IgD-negative memory B cell (primary cell): ENCODE data around the gene LRP8. TPM values are rescaled to one million over a fixed set of nuclear protein-coding genes. Genes with fewer than 3 reads are reported as not detected.

ENCODE experiments used
- H3K27ac Mint-ChIP-seq, 3 donors: one replicate each; pipeline ENCODE4 v1.8.0; 2020 to 2022; ENCODE audit warnings: mild to moderate bottlenecking in 3 of 3, mixed read lengths in 3 of 3, moderate library complexity in 1 of 3
- H3K27me3 Mint-ChIP-seq: one replicate; pipeline ENCODE4 v1.8.0; 2021; ENCODE audit warnings: mixed read lengths
- H3K36me3 Mint-ChIP-seq: one replicate; pipeline ENCODE4 v1.8.0; 2020; ENCODE audit warnings: mild to moderate bottlenecking, mixed read lengths
- H3K4me1 Mint-ChIP-seq, 3 donors: one replicate each; pipeline ENCODE4 v1.8.0; 2020 to 2022; ENCODE audit warnings: mixed read lengths in 3 of 3, mild to moderate bottlenecking in 1 of 3
- H3K4me3 Mint-ChIP-seq, 4 donors: one replicate each; pipeline ENCODE4 v1.8.0; 2020 to 2022; ENCODE audit warnings: mild to moderate bottlenecking in 4 of 4, mixed read lengths in 4 of 4, moderate library complexity in 3 of 4
- H3K9me3 Mint-ChIP-seq, 3 donors: one replicate each; pipeline ENCODE4 v1.8.0; 2020 to 2021; ENCODE audit warnings: mixed read lengths in 3 of 3, mild to moderate bottlenecking in 1 of 3
- polyA plus RNA-seq: library from polyadenylated mRNA; unstranded; fragments of 300-500 nt; fragmentation: Illumina TruSeq; gene quantifications from one replicate; pipeline ENCODE4 v1.2.3, GENCODE V29; 2021

LRP8 gene
- polyA plus RNA-seq = 0.95 TPM

DNA sequence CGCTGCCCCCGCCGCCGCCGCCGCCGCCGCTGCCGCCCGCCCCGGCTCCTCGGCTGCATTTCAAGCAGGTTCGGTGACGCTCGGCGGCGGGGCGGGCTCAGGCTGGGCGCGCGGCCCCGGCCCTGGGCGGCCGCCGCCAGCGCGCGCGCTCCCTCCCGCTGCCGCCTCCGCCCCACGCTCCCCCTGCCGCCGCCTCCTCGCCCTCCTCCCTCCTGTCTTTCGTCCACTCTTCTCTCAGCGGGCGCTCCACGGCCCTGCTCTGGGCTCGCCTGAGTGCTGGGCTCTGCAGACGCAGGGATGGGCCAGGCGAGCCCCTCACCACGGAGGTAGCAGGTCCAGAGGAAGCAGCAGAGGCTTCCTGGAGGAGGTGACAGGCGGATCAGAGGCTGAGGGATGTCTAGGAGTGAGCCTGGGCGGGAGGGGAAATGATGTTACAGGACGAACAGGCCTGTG, at the start of gene LRP8:
TSS of gene LRP8 (minus strand) at position 62 of the 453 bp plus-strand sequence. CDS start 158 bp downstream, outside the sequence.
- peaks cover 7 to 14% (median 11%) of the 10 kb centered on the region in 3 donors for H3K4me1 Mint-ChIP-seq

DNA sequence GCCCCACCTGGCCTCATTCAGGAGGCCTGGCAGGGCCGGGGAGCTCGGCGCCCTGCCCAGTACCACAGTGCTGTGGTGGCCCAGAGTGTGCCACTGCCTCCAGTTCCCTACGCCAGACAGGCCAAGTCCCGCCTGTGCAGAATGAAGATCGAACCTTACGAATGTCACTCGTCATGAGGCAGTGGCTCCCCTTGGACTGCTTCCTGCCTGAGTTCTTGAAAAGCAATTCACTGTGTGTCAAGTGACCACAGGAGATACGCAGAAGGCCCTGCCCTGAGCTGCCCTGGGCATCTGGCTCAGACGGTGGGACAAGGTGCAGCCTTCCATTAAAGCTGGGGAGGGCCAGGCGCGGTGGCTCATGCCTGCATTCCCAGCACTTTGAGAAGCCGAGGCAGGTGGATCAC, 49.6 kb upstream of the LRP8 start:
- H3K9me3 Mint-ChIP-seq = no peaks in the 10 kb centered on the region
- no peaks in the 10 kb centered on the region for H3K27me3 Mint-ChIP-seq
- H3K36me3 Mint-ChIP-seq = no peaks in the 10 kb centered on the region
- no peaks in the 10 kb centered on the region for H3K4me1 Mint-ChIP-seq
- no peak overlapping the region for H3K4me3 Mint-ChIP-seq
- no peak overlapping the region for H3K27ac Mint-ChIP-seq

More for the DNA sequence above, at the start of gene LRP8:
- H3K27me3 Mint-ChIP-seq = no peaks in the 10 kb centered on the region
- no peaks in the 10 kb centered on the region for H3K36me3 Mint-ChIP-seq
- H3K9me3 Mint-ChIP-seq = no peaks in the 10 kb centered on the region
- peak within 1 kb of the TSS; percentile 93 to 98 (median 98) for H3K4me3 Mint-ChIP-seq
- H3K27ac Mint-ChIP-seq = peak within 1 kb of the TSS; percentile 67 to 91 (median 88)

DNA sequence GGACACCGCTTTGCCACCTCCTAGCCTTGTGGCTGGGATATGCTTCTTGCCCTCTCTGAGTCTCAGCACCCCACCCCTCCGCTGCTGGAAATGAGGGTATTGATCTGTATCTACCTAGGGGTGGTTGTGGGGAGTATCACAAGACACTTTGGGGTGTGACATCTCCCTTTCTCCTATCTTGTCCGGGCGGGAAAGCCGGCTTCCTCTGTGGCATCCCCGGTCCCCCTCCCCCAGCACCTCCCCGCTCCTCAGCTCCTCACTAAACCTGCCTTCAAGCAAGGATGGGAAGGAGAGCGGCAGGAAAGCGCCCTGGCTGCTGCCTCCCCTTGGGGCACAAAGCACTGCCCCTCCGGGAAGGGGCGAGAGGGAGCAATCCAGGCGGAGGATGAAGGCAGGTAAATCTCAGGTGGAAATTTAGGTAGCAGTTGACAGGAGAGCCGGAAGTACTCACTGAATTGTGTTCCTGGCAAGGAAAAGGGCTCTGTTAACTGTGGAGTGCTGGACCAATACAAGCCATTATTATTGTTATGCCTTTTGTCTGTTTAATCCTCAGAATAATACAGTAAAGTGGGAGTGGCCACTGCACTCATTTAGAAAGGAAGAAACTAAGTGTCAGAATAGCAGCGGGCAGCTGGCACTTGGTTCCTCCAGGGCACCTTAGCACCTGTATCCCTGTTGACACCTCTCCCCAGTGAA, 49.0 kb upstream of the LRP8 start:
- no peak overlapping the region for H3K4me3 Mint-ChIP-seq
- no peaks in the 10 kb centered on the region for H3K27me3 Mint-ChIP-seq
- no peaks in the 10 kb centered on the region for H3K9me3 Mint-ChIP-seq
- no peaks in the 10 kb centered on the region for H3K4me1 Mint-ChIP-seq
- no peaks in the 10 kb centered on the region for H3K36me3 Mint-ChIP-seq
- no peak overlapping the region for H3K27ac Mint-ChIP-seq

DNA sequence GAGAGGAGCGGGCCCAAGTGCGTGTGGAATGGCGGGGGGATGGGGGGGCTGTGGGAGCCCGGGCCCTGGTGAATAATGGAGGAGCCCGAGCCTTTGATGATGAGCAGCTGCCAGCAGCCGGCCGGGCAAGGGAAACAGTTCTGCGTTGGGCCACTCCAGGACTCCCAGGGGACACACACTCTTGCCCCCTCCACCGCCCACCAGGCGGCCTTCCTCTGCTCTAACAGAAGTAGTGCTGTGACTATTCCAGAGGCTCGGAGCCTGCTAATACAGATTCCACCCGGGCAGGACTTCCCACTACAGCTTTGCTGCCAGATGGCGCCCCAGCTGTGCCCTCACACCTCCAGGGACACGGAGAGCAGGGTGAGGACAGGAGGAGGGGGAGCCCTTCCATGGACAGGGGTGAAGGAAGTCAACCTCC, 48.2 kb upstream of the LRP8 start:
- H3K27ac Mint-ChIP-seq = no peak overlapping the region
- H3K27me3 Mint-ChIP-seq = no peaks in the 10 kb centered on the region
- no peaks in the 10 kb centered on the region for H3K4me1 Mint-ChIP-seq

DNA sequence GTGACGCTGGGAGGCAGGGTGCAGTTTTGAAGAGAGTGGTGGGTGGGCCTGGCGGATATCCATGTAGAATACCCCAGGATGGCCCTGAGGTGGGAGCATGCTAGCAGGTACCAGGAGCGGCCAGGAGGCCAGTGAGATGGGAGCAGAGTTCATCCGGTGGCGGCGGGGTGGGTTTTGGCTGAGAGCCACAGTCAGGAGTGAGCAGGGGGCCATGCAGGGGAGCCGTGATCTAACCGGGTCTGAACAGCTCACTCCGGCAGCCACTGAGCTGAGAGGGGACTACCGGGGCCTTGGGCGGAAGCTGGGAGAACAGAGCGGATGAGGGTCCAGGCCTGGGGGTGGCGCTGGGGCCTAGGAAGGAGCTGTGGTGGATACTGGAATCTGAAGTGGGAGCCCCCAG, 47.6 kb upstream of the LRP8 start:
- Mint-ChIP-seq H3K4me1 (no peaks in the 10 kb centered on the region), H3K27me3 (no peaks in the 10 kb centered on the region), H3K9me3 (no peaks in the 10 kb centered on the region), H3K4me3 (no peak overlapping the region), H3K27ac (no peak overlapping the region), H3K36me3 (peaks cover 1% of the 10 kb centered on the region)

More for the DNA sequence above, 48.2 kb upstream of the LRP8 start:
- no peak overlapping the region for H3K4me3 Mint-ChIP-seq
- peaks cover 1% of the 10 kb centered on the region for H3K36me3 Mint-ChIP-seq
- H3K9me3 Mint-ChIP-seq = no peaks in the 10 kb centered on the region

DNA sequence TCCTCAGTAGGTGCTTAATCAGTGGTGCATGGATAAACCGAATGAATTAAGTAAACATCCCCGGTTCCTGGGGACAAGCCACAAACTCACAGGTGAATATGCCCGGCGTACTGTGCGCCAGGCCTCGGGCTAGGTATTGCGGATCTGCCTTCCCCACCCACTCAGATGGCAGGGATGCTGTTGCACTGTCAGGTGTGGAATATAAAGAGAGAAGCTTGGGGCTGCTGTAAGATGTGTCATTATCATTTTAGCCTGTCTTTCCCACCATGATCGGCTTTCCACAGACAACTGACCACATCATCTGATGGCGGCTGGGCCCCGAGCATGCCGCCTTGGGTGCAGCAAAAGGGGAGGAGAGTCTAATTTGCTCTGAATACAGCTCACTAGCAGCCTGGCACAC, 45.4 kb upstream of the LRP8 start:
- no peak overlapping the region for H3K4me3 Mint-ChIP-seq
- H3K4me1 Mint-ChIP-seq = peaks cover under 1 to 5% (median 2%) of the 10 kb centered on the region in 3 donors
- H3K36me3 Mint-ChIP-seq = peaks cover 1% of the 10 kb centered on the region
- H3K27ac Mint-ChIP-seq = no peak overlapping the region
- H3K27me3 Mint-ChIP-seq = no peaks in the 10 kb centered on the region
- H3K9me3 Mint-ChIP-seq = no peaks in the 10 kb centered on the region

DNA sequence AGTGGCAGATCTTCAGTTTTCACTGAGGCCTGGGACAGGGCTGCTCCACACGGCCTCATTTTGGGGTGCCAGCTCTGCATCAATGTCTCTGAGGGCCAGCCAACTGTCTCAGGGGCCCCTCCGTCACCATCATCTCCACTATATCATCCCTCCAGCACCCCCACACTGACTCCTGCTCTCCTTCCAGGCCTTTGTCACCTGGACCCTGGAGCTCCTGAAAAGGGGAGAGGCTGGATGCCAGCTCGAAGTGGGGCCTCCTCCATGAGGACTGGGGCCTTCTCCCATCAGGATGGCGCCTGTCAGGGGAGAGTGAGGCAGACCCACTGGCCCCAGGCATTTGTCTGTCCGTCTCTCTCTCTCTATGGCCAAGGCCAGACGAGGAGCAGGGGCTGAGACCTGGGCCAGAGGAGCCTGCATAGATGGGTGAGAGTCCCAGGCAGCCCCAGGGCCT, 44.7 kb upstream of the LRP8 start:
- H3K27me3 Mint-ChIP-seq = no peaks in the 10 kb centered on the region

DNA sequence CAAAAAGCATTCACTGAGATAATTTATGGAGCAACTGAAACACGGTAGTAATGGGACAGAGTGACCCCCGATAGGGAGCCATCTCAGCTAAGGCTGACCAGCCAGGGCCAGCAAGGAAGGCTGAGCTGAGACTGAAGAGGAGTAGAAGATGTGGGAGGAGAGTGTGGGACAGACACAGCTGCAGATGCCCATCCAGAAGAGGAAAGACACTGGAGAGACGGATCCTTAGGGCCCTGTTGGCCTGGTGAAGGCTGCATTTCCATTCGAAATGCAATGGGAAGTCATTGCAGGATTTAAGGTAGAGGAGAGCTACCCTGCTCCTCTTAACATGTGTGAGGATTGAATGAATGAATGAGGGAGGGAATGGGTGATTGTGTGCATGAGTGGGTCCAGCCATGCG, 44.0 kb upstream of the LRP8 start:
- Mint-ChIP-seq H3K27me3 (no peaks in the 10 kb centered on the region), H3K9me3 (no peaks in the 10 kb centered on the region), H3K27ac (no peak overlapping the region), H3K36me3 (peaks cover 1% of the 10 kb centered on the region), H3K4me1 (peaks cover 7 to 14% (median 9%) of the 10 kb centered on the region in 3 donors), H3K4me3 (no peak overlapping the region)

More for the DNA sequence above, 44.7 kb upstream of the LRP8 start:
- Mint-ChIP-seq H3K36me3 (peaks cover 1% of the 10 kb centered on the region), H3K27ac (no peak overlapping the region), H3K4me3 (no peak overlapping the region), H3K9me3 (no peaks in the 10 kb centered on the region), H3K4me1 (peaks cover 7 to 9% (median 8%) of the 10 kb centered on the region in 3 donors)

DNA sequence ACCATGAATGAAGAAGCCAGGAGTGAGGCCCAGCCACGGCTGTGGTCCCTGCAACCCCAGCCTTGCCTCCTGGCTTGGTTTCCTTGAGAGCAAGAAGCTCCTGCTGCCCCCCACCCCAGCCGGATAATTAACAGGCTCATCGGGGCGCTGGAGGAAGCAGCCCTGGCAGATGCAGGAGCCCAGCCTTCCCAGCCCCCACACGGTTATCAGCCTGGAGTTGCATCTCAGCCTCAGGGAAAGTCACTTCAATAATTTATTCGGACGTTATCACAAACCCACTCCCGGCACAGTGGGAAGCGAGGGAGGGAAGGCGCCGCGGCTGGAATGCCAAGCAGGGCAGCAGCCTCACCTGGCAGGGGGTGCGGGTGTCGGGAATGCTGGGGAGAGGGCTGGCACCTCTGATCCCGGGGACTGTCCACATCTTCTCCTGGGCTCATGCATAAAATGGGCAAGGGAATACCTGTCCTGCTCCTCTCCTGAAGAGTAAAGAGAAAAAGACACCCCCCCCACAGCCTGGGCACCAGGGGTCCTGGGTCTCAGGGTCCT, 43.3 kb upstream of the LRP8 start:
- Mint-ChIP-seq H3K27me3 (no peaks in the 10 kb centered on the region), H3K27ac (no peak overlapping the region), H3K4me1 (peaks cover 7 to 16% (median 13%) of the 10 kb centered on the region in 3 donors), H3K4me3 (no peak overlapping the region), H3K9me3 (no peaks in the 10 kb centered on the region), H3K36me3 (peaks cover 1% of the 10 kb centered on the region)

DNA sequence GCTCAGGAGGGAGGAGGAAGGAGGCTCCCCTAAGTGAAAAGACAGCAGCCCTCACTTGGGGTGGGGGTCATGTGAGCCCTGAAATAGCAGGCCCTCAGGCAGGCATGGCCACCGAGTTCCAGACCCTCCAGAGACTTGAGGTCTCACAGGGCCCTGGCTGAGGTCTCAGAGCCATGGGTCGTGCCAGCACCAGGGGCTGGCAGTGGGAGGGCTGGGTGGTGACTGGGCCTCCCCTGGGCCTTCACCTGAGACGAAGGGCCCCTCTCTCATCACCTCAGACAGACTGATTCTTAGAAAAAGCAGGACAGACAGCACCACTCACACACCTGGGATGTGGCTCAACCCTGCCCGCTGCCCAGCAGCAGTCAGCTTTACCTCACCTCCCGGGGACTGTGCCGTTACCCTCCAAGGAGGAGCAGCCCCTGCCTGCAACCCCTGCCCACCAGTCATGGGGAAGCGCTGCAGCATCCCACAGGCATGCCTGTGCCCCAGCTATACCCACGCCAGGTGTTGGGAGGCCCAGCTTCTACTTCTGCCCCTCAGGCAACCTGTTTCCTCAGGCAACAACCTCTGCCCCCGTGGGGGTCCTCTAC, 42.6 kb upstream of the LRP8 start:
- H3K4me1 Mint-ChIP-seq = peaks cover 10 to 22% (median 20%) of the 10 kb centered on the region in 3 donors
- H3K27ac Mint-ChIP-seq = no peak overlapping the region
- no peak overlapping the region for H3K4me3 Mint-ChIP-seq

DNA sequence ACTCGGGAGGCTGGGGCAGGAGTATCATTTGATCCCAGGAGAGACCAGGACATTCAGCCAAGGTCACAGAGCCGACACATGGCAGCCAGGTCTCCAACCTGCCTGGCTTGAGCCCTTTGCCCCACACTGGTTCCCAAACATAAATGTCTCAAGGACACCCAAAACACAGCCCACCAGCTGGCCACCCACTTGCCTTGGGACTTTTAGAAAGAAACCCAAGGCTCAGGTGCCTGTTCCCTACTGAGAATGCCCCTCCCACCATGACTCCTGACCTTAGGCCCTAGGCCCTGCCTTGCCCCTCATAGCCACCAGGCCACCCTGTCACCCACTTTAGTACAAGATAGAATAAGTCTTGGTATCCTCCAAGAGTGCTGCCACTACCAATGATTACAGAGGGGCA, 41.9 kb upstream of the LRP8 start:
- peak overlapping the region in 1 of 3 donors; percentile 40 for H3K27ac Mint-ChIP-seq
- H3K27me3 Mint-ChIP-seq = no peaks in the 10 kb centered on the region
- H3K4me3 Mint-ChIP-seq = no peak overlapping the region
- no peaks in the 10 kb centered on the region for H3K9me3 Mint-ChIP-seq
- H3K4me1 Mint-ChIP-seq = peaks cover 16 to 25% (median 23%) of the 10 kb centered on the region in 3 donors
- H3K36me3 Mint-ChIP-seq = peaks cover 6% of the 10 kb centered on the region

More for the DNA sequence above, 42.6 kb upstream of the LRP8 start:
- Mint-ChIP-seq H3K27me3 (no peaks in the 10 kb centered on the region), H3K9me3 (no peaks in the 10 kb centered on the region), H3K36me3 (peaks cover 3% of the 10 kb centered on the region)

DNA sequence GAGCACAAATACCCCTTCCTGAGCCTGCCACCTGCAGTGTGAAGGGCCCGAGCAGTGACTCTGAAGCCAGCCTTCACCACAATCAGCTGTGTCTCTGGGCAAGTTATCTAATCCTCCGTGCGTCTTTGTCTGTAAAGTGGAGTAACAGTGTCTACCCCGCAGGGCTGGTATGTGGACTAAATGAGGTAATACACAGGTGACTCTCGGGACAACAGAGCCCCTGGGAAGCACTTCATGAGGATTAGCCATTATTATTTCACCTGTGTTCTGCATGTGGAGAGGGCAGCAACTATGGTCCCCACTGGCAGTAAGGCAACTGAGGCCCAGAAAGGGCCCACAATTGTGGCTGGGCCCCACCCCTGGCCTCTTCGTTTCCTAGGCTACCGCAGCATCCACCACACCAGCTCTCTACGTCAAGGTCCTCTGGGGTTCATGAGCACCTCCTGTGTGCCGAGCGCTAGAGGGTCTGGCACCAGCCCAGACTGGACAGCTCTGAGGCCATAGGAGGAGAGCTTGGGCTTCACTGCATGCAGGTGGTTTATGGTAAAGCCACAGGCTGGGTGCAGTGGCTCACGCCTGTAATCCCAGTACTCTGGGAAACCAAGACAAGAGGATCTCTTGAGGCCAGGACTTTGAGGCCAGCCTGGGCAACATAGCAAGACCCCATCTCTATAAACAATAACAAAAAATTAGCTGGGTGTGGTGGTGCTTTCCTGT, 41.3 kb upstream of the LRP8 start:
- Mint-ChIP-seq H3K36me3 (peaks cover 7% of the 10 kb centered on the region), H3K9me3 (no peaks in the 10 kb centered on the region), H3K4me1 (peaks cover 16 to 27% (median 26%) of the 10 kb centered on the region in 3 donors), H3K27me3 (no peaks in the 10 kb centered on the region), H3K4me3 (peak overlapping the region in 1 of 4 donors; percentile 97), H3K27ac (peak overlapping the region in 1 of 3 donors; percentile 40)

DNA sequence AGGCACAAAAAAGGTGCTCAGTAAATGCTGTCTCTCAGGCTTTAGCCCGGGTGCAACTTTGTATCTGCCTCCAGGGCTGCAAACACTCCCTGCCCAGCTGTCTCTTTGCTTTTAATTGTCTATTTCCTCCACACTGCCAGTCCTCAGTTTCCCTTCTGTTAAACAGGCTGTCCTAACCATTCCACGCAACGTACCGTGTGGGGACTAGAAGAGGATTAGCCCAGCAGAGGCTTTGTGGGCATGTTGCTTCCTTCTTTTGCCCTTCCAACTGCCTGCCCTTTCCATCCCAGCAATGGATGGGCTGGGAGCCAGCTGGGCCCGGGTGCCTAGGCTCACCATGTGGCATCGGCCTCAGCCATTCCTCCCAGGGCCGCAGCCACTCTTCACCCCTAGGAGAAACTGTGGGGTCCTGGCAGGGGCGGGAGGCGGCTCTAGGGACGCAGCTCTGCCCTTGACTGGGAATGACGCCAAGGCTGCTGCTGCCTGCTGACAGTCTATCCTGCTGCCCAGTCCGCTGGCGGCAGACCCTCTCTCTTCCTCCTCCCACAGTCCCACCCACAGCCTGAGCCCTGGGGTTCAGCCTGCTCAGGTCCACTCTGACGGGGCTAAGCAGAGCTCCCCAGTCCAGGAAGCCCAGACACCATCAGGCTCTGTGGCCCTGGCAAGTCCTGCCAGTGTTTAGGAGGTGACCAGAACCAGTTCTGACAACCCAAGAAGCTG, 40.6 kb upstream of the LRP8 start:
- Mint-ChIP-seq H3K4me1 (peaks cover 16 to 27% (median 27%) of the 10 kb centered on the region in 3 donors), H3K27me3 (no peaks in the 10 kb centered on the region), H3K9me3 (no peaks in the 10 kb centered on the region), H3K27ac (peak overlapping the region; percentile 15 to 68 (median 27)), H3K36me3 (peaks cover 7% of the 10 kb centered on the region), H3K4me3 (peak overlapping the region; percentile 85 to 97 (median 92))

DNA sequence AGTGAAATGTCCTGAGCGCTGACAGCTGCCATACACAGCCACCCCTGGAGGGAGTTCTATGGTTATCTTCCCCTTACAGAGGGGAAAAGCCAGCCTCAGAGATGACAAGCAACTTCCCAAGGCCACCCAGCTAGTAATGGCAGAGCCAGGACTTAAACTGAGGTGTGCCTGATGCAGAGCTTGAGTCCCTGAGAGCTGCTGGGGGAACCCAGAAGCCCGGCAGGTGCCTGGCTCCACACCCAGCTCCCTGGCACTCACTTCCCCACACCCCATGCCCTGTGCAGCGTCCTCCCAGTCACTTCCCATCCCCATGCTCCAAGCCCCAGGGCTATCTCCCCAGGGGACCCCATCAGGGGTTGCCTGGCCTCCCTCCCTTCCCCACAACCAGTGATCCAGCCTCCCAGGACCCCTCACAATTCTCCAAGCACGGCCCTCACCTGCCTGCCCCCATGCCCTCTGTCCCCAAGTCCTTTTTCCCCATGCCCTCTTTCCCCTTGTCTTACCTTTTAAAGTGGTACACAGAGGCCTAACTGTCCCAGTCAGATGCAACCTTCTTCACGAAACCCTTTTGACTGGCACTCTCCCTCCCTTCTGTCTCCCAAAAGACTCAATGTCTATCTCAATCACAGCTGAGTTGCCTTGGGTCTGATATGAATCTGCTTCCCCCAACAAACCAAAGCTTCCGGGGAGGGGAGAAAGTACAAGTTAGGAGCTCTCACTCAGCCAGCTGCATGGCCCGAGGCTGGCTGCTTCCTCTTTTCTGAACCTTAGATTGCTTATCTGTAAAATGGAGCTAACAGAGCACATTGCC, 39.8 kb upstream of the LRP8 start:
- H3K9me3 Mint-ChIP-seq = no peaks in the 10 kb centered on the region
- H3K36me3 Mint-ChIP-seq = peaks cover 7% of the 10 kb centered on the region
- peaks cover 16 to 27% (median 27%) of the 10 kb centered on the region in 3 donors for H3K4me1 Mint-ChIP-seq
- peak overlapping the region; percentile 85 to 97 (median 92) for H3K4me3 Mint-ChIP-seq
- peak overlapping the region; percentile 15 to 68 (median 27) for H3K27ac Mint-ChIP-seq
- H3K27me3 Mint-ChIP-seq = peaks cover 2% of the 10 kb centered on the region
